ENCODE measurements around the gene GATA2. TPM values are rescaled to one million over a fixed set of nuclear protein-coding genes. Genes with fewer than 3 reads are reported as not detected.
A peak's percentile ranks its signal among the peaks of the same experiment; 100 is the strongest.

Gene GATA2
- total RNA-seq, 6 experiments from 2014 or later: 71.0 to 97.5 (median 79.6) TPM

- H3K9me3 Mint-ChIP-seq: peaks cover 3% of the 10 kb centered on the region; the same call in 1 of the 2 replicates
- peaks cover 35% of the 10 kb centered on the region for H3K27me3 Mint-ChIP-seq (ENCODE audit: insufficient read depth)
- no peak for TF ChIP-seq CTCF (IDR thresholded peaks at IDR 0.05)
- no peak overlapping the region for H3K27ac Mint-ChIP-seq
- peaks cover 10% of the 10 kb centered on the region for H3K4me1 Mint-ChIP-seq (ENCODE audit: low read depth)
- H3K4me3 Mint-ChIP-seq: no peak overlapping the region
- no peaks in the 10 kb centered on the region for H3K36me3 Mint-ChIP-seq (ENCODE audit: low read depth)
- no peak for DNase-seq
Measured at GRCh38 chr3:128445357-128445756, 47.6 kb downstream of the GATA2 start.

GRCh38 chr3:128443771-128444170 lies 49.2 kb downstream of the GATA2 start:
- DNase-seq: no peak
- no peak overlapping the region for H3K4me3 Mint-ChIP-seq
- H3K36me3 Mint-ChIP-seq (ENCODE audit: low read depth): peaks cover 4% of the 10 kb centered on the region; the same call in 1 of the 2 replicates
- no peak for TF ChIP-seq CTCF (IDR thresholded peaks at IDR 0.05)
- H3K9me3 Mint-ChIP-seq: peaks cover 3% of the 10 kb centered on the region; the same call in 1 of the 2 replicates
- H3K27ac Mint-ChIP-seq: no peak overlapping the region
- H3K4me1 Mint-ChIP-seq (ENCODE audit: low read depth): peaks cover 16% of the 10 kb centered on the region
- H3K27me3 Mint-ChIP-seq (ENCODE audit: insufficient read depth): peaks cover 41% of the 10 kb centered on the region

GRCh38 chr3:128442949-128443348 lies 50.1 kb downstream of the GATA2 start:
- Mint-ChIP-seq H3K4me3 (no peak overlapping the region), H3K9me3 (peaks cover 3% of the 10 kb centered on the region; the same call in 1 of the 2 replicates), H3K27me3 (ENCODE audit: insufficient read depth) (peaks cover 36% of the 10 kb centered on the region), H3K36me3 (ENCODE audit: low read depth) (peaks cover 4% of the 10 kb centered on the region; the same call in 1 of the 2 replicates), H3K4me1 (ENCODE audit: low read depth) (peaks cover 11% of the 10 kb centered on the region; the same call in 1 of the 2 replicates), H3K27ac (no peak overlapping the region)
- no peak for TF ChIP-seq CTCF (IDR thresholded peaks at IDR 0.05)
- DNase-seq: no peak

- TF ChIP-seq CTCF (IDR thresholded peaks at IDR 0.05): no peak
- Mint-ChIP-seq H3K27ac (no peak overlapping the region), H3K9me3 (peaks cover 3% of the 10 kb centered on the region; the same call in 1 of the 2 replicates), H3K36me3 (ENCODE audit: low read depth) (peaks cover 4% of the 10 kb centered on the region), H3K4me3 (no peak overlapping the region), H3K4me1 (ENCODE audit: low read depth) (peaks cover 11% of the 10 kb centered on the region; the same call in 1 of the 2 replicates), H3K27me3 (ENCODE audit: insufficient read depth) (peaks cover 31% of the 10 kb centered on the region)
- no peak for DNase-seq
Measured at GRCh38 chr3:128442070-128442469, 50.9 kb downstream of the GATA2 start.

- Mint-ChIP-seq H3K27me3 (ENCODE audit: insufficient read depth) (peaks cover 30% of the 10 kb centered on the region), H3K4me3 (no peak overlapping the region), H3K36me3 (ENCODE audit: low read depth) (peaks cover 4% of the 10 kb centered on the region), H3K9me3 (peaks cover 4% of the 10 kb centered on the region; the same call in 1 of the 2 replicates), H3K27ac (no peak overlapping the region), H3K4me1 (ENCODE audit: low read depth) (peaks cover 22% of the 10 kb centered on the region)
- peak; percentile 44 for DNase-seq
- TF ChIP-seq CTCF (IDR thresholded peaks at IDR 0.05): no peak
Measured at GRCh38 chr3:128439226-128439625, 53.8 kb downstream of the GATA2 start.
